Stimulated activated CD4-positive, alpha-beta T cell treated with anti-CD3 and anti-CD28 coated beads, Interleukin-4, amount 100 ng/mL, for 48 hours (primary cell): Measurements from ENCODE around the gene ZNF664.

Experiments used
- DNase-seq, 2 donors: peaks; one replicate each; pipeline ENCODE4 v3.0.0-alpha.2; 2020; ENCODE audit warnings: low read depth in 2 of 2

The ZNF664 gene

DNA sequence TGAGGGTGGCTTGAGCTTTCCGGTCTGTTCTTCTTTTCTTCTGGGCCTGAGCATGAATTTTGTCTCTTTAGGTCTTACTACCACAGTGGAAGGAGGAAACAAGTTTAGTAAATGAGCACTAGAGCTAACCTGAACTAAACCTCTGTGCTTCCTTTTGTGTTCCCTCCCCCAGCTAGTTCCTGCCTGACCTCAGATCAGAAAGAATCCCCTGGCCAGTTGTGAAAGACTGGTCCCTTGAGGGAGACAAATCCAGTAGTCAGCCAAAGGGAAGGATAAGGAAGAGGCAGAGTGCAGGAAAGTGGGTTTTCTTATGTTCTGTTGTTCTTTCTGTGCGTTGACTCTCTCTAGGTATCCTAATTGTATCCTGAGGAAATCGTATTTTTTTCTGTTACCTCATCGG lies 17.5 kb downstream of the ZNF664 start:
- no peak for DNase-seq

DNA sequence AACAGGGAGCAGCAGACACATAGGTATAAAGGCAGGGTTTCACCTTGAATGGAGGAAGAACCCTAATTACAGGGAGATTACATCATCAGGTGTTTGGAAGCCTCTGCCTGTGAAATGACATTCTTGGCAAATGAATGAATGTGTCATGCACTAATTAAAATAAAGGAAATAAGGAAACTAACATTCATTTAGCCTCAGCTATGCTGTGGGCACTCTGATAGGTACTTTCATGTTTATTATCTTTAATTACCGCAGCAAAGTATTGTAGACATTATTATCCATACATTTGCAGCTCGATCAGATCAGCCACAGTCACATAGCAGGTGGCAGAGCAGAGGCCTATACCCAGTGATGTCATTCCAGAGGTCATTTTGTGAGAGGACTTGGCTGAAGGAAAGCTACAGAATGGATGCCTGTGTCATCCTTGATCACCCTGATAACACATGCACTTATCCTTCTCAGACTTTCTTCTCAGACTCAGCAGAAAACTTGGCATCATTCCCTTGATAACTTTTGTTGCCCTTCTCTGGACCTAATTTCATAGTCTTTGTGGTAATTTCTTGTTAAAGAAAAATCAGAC lies 18.4 kb downstream of the ZNF664 start:
- DNase-seq = no peak

DNA sequence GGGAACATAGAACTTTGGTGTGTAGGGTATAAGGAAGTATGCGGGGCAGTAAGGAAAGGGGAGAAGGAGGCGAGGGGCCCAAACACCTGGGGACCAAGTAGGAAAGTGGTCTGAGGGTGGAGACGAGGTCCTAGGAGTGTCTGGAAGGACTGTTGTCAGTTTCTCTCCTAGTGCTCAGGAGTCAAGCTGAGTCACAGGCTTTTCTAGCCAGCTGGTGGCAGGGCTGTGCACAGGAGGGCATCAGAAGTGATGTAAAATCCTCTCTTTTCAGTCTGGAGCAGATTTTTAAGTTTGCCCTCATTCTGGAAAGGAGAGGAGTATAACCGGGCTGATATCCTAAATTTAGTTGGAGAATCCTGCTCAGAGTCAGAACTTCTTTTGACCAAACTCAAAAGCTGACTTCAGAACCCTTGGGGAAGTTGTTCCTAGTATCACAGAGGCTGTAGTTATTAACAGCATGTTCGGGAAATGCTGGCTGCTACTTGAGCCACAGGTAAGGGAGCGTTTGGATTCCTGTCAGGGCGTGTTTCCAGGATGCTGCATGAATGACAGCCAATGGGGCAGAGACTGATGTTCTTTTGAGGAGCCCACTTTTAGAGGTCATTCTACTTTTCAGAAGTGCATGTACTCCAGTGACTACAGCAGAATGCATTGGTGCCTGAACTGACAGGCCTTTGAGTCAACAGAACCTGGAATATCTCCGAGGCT lies 19.3 kb downstream of the ZNF664 start:
- no peak for DNase-seq

DNA sequence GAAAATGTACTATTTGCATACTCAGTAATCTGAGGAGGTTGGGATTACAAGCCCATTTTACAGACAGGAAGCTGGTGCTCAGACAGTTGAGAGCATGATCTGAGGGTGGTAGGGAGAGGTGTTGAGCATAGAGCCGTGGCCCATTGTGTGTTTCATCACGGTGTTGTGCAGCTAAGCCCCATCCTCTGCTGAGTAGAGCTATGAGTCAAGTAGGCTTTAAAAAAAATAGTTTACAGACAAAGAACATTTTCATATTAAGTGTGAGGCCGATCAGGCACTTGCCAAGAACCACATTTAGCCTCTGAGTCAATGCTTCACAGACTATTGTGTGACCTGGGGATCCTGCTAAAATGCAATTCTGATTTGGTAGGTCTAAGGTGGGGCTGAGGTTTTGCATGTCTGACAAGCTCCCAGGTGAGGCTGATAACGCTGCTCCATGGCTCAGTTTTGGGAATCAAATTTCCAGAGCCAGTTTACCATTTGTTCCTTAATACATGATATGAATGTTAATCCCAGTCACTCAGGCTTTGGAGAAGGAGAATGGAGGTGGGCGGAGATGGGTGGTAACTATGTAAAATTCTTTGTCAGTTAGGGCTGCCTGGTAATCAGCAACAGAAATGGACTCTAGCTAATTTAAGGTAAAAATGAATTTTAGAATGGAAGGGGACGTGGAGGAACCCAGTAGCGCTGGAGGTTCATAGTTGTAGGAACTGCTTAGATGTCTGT lies 22.2 kb downstream of the ZNF664 start:
- DNase-seq = no peak

DNA sequence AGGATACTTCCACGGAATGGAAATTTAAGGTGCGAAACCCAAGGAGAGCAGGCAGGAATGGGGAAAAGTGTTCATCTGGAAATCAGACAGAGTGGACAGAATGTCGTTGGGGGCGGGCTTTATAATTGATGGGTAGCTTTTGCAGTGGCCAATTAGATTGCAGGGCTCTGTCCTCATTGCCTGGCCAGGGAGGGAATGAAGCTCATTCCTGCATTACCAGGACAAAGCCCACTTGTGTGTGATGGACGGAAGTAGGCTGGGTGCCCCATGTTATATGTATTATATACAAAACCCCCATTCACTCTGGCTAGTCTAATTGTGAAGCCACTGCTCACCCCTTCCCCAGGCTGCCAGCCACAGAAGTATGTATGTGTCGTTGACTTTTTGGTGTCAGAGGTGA lies 23.6 kb downstream of the ZNF664 start:
- no peak for DNase-seq

DNA sequence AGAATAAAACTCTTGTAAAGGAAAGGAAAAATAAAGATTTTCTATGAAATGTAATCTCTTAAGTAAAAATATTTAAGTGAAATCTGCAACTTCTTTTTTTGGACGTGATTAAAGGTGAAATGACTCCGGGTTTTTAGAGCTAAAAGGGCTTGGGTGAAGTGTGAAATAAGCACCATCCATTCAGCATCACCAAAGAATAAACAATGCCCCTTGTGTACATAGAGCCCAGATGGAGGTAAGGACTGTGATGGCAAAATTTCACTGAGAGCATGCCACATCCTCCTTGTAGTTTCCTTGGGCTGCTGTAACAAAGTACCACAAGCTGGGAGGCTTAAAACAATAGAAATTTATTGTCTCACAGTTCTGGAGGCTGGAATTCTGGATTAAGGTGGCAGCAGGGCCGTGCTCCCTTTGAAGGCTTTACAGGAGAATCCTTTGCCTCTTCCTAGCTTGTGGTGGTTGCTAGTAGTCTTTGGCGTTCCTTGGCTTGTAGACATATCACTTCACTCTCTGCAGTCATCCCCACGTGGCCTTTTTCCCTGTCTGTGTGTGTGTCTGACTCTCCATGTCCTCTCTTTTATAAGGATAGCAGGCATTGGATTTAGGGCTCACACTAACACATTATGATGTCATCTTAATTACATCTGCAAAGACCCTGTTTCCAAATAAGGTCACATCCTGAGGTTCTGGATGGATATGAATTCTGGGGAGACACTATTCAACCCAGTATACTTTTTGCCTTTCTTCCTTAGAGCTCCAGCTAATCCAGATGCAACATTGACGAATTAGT lies 24.2 kb downstream of the ZNF664 start:
- no peak for DNase-seq

DNA sequence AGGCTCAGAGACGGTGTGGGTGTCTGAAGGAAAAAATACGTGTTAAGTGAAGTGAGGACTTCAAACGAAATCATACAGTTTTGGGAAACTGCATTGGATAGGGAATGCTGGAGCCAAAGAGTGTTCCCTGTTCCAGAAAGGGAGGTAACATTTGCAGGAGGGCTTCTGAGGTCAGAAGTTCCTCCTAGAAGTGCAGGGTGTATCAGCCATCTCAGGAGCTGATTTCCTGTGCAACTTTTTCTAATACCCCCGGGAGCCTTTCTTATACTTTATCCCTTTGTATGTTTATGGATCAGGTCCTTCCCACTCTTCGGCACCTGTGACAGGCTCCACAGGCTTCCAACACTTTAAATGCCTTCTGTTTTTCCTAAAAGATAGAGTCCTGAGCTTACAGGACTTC lies 24.9 kb downstream of the ZNF664 start:
- DNase-seq = no peak

DNA sequence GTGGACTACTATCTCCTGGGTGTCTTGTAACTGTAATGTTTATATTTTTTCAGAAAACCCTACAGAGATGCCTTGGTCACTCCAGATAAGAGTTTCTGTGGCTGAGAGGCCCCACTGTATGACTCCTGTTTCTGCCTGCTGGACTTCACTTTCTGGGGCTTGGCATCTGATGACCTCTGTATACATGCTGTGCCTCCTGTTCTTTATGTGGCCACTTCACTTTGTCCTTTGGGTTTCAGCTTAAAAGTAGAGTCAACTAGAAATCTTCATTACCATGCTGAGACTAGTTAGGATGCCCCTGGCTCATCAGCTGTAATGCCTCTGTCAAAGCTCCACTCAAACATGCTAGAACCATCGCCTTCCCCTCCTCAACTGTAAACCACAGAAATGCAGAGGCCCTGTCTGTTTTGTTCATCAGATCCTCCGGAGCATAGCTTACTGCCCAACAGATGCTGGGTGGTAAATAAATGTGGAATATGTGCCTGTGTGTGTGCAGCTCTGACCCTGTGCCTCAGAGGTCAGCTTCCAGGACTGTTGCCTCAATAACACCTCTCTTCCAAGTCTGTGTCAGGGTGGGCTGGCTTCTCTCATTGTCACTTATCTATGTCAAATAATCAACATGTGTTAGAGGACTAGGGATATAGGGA lies 25.5 kb downstream of the ZNF664 start:
- no peak for DNase-seq

DNA sequence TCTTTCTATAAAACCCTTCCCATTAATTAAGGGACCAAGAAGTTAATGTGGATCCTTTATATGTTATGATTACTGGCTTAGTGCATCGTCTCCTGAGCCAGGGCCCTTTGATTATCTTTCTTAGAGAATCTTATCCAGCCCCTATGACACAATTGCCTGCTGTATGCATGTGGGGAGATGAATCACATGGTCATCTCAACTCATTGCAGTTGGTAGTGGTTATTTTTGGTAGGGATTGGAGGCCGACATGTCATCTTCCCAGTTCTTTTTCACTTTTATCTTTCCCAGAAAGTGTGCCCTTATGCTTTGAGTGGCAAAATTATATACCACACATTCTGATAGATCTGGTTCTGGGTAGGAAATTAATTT lies 26.0 kb downstream of the ZNF664 start:
- DNase-seq = no peak

DNA sequence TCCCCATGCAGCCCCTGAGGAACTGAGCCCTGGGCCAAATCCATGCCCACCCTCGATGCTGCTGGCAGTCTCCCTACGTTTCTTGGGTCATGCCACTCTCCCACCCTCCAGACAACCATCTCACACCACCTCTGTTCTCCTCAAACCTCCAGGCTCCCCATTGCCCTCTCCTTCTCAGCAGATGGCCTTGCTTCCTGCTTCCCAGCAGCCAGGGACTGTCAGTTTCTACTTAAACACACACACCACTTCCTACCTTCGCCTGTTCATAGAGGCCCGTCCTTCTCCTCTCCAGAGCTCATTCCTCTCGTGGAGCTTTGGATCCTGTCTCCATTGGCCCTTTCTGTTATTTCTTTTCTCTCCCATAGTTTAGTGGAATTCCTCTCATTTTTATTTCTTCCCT lies 27.1 kb downstream of the ZNF664 start:
- no peak for DNase-seq

DNA sequence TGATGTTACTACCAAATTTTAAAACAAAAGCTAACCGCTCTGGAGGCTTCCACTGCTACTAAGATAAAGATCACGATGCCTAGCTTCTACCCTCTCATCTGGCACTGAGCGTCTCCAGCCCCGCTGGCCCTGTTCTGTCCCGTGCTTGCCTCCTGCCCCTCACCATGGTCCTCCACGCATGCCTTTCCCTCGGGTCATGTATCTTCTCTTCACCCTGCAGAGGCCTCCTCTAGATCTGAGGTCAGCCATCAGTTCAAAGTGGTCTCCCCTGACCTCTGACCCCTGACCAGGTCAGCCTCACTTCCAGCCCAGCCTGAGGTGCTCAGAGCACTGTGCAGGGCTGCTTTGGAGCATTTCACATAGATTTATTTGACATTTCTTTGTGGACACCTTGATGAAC lies 28.3 kb downstream of the ZNF664 start:
- DNase-seq = no peak

DNA sequence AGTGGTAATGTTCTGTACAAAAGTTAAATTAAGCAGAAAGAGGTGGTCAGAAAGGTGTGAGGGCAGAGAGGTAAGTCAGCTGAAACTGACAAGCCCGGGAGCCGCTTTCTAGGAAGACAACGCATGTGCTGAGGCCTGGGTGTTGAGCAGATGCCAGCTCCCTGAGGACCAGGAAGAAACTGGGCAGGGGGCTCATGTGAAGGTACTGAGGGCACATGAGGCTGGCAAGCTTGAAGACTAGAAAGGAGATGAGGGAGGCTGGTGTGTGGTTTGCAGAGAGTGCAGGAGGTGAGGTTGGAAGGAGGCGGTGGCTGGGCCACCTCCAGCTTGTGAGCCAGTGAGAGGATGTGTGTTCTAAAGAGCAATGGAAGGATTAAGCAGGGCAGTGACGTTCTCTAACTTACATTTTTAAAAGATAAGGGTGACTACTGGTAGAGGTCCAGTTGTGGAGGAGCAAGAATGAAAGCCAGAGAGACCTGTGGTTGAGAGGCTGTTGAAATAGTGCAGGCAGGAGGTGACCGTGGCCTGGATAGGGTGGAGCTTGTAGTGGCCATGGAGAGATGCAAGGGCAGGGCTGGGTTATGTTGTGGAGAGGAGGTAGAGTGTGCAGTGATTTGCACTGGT lies 29.1 kb downstream of the ZNF664 start:
- DNase-seq = no peak

DNA sequence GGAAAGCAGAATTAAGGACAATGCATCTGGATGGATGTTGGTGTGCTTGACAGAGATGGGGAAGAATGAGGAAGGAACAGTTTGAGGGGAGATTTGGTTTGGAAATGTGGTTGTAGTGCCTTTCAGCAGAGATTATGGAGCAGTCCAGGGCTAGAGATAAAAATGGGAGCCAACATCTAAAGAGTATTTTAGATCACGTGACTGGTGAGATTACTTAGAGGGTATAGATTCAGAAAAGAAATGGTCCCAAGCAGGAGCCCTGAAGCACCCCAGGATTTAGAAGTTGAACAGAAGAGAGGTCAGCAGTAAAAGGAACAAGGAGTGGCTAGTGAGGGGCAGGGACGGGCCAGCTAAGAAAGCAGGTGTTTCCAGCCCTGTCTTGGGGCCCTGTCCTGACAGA lies 29.6 kb downstream of the ZNF664 start:
- DNase-seq = no peak

DNA sequence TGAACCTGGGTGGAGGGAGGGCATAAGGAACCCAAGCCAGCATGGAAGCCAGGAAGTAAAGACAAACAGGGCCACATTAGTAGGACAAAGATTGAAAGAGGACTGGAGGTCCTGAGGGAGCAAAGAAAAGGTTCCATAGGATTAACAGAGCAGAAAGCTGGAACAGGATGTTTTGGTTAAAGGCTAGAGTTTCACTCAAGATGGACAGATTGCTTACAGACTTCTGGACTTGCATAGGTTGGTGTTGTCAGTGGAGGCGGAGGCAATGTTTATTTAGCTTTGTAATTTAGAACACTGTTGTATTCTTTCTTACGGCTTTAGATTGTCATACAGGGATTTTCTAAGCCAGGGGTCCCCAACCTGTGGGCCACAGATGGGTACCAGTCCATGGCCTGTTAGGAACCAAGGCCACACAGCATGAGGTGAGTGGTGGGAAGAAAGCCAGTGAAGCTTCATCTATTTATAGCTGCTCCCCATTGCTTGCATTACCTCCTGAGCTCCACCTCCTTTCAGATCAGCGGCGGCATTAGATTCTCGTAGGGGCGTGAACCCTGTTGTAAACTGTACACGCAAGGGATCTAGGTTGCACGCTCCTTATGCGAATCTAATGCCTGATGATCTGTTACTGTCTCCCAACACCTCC lies 31.3 kb downstream of the ZNF664 start:
- DNase-seq = no peak

DNA sequence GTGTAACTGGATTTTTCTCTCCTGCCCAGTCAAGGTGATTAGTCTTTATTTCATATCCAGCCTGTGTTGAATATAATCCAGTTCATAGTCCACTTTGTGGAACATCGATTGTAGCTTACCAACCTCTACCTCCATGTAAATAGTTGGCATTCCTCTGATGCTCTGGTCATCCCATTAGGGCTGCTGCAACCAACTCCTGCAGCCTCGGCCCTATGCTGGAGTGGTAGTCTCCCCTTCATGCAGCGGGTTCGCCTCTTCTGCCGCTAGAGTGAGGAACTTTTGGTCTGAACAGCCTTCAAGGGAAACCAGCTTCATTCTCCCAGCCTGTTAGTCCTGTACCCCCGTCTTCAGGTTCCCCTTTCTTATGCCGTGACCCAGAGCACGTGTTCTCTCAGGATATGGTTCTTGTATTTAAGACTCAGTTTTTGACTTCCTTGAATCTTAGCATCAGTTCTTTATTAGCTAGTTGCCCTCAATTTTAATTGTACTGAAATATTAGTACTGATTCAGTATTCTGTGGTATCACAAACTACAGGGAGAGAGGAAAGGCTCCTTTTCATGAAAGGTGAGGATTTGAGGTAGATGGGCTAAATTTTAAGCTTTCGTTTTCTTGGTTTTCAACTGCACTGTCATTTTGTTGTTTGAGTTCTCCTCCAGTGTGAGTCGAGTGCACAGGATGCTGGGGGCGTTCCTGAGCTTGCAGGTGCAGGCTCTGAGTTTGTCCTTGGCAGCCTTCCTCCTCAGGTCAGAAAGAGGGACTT lies 33.2 kb downstream of the ZNF664 start:
- no peak for DNase-seq

DNA sequence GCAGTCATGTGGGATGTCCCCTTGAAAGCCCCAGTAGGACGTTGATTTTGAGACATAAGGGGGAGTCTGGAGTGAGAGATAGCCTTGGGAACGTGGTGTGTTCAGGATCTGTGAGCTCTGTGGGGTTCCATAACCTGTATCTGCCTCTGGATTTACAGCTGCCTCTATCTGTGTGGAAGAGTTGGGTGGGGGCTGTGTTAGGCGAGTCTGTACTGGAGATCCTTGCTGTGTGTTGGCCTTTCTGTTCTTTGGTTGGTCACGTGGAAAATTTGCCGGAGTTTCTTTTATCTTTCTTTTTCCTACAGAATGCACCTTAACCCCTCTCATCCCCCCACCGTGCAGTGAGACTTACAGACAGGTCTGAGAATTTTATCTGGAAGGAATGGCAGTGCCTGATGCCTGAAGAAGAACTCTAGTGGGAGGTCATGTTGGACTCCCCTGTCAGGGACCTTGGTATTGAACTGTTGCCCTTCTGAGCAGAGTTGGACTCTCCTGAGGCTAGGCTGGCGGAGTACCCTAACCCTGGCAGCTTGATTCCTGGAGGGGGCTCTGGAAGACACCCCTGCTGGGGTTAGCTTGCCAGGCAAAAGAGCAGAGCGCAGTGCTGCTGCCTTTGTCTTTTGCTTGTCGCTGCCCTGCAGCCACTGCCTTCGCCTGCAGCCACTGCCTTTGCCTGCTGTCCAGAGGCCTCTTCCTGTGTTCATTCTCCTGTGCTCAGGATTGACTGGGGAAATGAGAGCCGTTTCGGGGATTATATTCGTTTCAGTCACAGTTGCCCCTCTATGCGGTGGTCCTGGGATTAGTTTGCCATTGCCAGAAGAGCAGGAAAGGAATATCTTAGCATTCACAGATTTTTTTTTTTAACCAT lies 34.1 kb downstream of the ZNF664 start:
- DNase-seq = no peak

DNA sequence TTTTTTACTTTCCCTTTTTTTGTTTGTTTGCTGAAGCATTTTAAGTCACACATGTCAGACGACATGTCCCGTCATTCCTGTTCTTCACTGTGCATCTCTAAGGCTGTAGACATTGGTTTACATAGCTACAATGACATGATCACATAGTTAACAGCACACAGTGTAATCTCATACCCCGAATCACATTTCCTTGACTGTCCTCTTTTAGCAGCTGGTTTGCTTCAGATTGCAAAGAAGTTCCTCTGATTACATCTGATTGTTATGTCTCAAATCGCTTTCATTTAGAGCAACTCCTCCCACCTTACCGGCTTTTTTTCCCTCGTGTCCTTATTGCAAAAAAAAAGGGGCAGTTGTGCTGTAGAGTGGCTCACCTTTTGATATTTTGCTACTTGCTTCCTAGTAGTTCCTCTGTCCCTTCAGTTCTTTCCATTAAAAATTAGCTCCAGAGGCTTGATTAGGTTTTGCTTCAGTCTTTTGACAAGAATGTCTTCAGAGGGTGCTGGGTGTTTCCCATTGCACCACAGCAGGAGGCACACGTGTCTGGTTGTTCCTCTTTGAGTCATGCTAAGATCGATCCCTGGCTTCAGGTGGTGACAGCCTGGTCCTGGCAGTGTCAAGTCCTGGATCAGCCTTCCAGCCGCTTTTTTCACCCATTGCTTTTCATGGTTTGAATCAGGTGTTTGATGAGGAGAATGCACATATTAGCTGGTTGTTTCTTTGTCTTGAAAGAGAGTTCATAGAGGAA lies 35.0 kb downstream of the ZNF664 start:
- DNase-seq = no peak

DNA sequence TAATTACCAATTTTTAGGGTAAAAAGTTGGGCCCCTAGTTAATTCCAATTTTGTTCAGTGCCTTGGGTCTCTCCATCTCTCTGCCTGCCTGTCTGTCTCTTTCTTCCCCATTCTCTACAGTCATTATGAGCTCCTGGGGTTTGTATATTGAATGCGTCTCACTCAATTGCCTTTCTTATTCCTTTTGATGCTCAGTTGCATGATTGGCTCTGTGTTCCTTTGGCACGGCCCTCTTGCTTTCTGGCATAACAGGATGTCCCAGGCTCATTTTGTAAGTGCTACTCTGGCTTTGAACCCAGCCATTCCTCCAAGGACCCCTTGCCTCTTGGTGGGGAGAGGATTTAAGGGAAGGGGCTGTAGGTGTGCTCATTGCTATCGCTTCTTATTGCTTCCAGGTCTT lies 35.6 kb downstream of the ZNF664 start:
- DNase-seq = no peak

DNA sequence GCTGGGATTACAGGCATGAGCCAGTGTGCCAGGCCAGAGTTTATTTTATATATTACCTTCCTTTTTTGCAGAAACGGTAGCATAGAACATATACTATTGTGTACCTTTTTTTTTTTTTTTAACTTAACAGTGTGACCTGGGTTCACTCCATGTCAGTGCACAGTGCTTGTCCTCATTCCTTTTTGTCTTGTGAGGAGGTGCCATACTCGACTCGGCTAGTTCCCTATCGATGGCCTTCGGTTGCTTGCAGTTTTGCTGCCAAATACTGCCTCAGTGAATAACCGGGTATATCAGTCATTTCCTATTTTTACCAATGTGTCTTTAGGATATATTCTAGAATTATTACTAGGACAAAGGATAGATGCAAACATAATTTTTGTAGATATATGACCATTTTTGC lies 36.8 kb downstream of the ZNF664 start:
- no peak for DNase-seq
